ENCODE results near the gene GNAI3. TPM values are rescaled to one million over a fixed set of nuclear protein-coding genes. Genes with fewer than 3 reads are reported as not detected.

Gene GNAI3
- total and polyA plus RNA-seq, 2 of the 8 experiments (the other 6 are each of a cell fraction or from before 2014, with no cell fraction given), result 4.0 to 9.8 TPM

DNA sequence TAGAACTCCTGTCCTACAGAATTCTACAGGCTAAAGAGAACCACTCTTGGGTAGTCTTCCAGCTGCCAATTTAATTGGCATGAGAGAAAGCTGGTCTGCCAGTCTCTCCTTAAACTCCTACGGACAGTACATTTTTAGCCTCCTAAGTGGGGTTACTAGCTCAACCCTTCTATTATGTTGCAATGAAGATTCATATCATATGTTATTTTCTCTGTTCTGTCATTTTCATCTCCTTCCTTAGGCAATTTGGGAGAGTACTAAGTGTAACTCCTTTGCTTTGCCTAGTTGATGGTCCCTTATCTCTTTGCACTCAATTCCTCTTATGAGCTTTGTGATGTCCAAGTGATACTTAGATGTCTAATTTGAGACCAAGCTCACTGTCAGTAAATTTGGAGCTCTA is 57.0 kb downstream of the GNAI3 start:
- Histone ChIP-seq H3K79me1 (ENCODE audit: low read depth, low read length) (no peaks in the 10 kb centered on the region), H4K8ac (ENCODE audit: extremely low read depth, insufficient read depth, low read length) (no peak overlapping the region), H3K36me3 (ENCODE audit: control insufficient read depth in 2 of 4, insufficient read depth in 4 of 4, low read length in 3 of 4) (no peaks in the 10 kb centered on the region), H3K9ac (replicated peaks in 1 of 4; ENCODE audit: extremely low read depth in 1 of 4, low read depth in 3 of 4, low read length in 3 of 4) (no peak overlapping the region), H3K4me2 (ENCODE audit: insufficient read depth in 1 of 2, low read depth in 2 of 2, low read length in 2 of 2) (no peak overlapping the region), H2BK12ac (ENCODE audit: low read depth, low read length) (no peak overlapping the region), H2AFZ (ENCODE audit: low read length) (no peak overlapping the region), H2BK120ac (replicated peaks; ENCODE audit: low read depth, low read length) (no peak overlapping the region), H2BK15ac (ENCODE audit: low read length) (no peak overlapping the region), H3K23ac (ENCODE audit: insufficient read length) (no peak overlapping the region), H3K14ac (ENCODE audit: insufficient read length) (no peak overlapping the region), H3K4ac (replicated peaks; ENCODE audit: insufficient read length, low read depth, low read length) (no peak overlapping the region), H4K91ac (replicated peaks; ENCODE audit: insufficient read length, low read length) (no peak overlapping the region), H3K4me3 (ENCODE audit: extremely low read depth in 1 of 4, insufficient read depth in 2 of 4, low read depth in 3 of 4, low read length in 4 of 4) (no peak overlapping the region), H3K27ac (ENCODE audit: low read depth, low read length) (no peak overlapping the region), H3K9me3 (ENCODE audit: insufficient read depth in 2 of 2, low read depth in 1 of 2, low read length in 1 of 2) (no peaks in the 10 kb centered on the region), H3K56ac (replicated peaks; ENCODE audit: insufficient read length, low read depth, low read length) (no peak overlapping the region), H4K20me1 (replicated peaks in 1 of 2; ENCODE audit: control insufficient read depth in 1 of 2, insufficient read depth in 2 of 2, low read length in 2 of 2) (no peaks in the 10 kb centered on the region), H3K23me2 (ENCODE audit: low read depth, low read length) (no peaks in the 10 kb centered on the region), H3K79me2 (ENCODE audit: control insufficient read depth in 1 of 2, insufficient read depth in 2 of 2, low read length in 2 of 2) (no peaks in the 10 kb centered on the region), H3K27me3 (replicated peaks in 1 of 4; ENCODE audit: control insufficient read depth in 3 of 4, extremely low read depth in 1 of 4, insufficient read depth in 3 of 4, low read length in 3 of 4) (no peaks in the 10 kb centered on the region), H4K5ac (ENCODE audit: insufficient read length, low read depth, low read length) (no peak overlapping the region), H2BK5ac (ENCODE audit: low read depth, low read length) (no peak overlapping the region), H3K4me1 (replicated peaks in 1 of 4; ENCODE audit: control insufficient read depth in 3 of 4, insufficient read depth in 4 of 4, low read length in 3 of 4) (no peaks in the 10 kb centered on the region), H2AK5ac (ENCODE audit: low read depth, low read length) (no peak overlapping the region), H3K18ac (ENCODE audit: extremely low read depth, low read length) (no peak overlapping the region), H2BK20ac (ENCODE audit: low read length) (no peak overlapping the region)
- no peak for FAIRE-seq
- no peak for TF ChIP-seq GABPA (IDR thresholded peaks at IDR 0.05; ENCODE audit: borderline replicate concordance, insufficient read depth, low read length)
- TF ChIP-seq, protein P1, sequence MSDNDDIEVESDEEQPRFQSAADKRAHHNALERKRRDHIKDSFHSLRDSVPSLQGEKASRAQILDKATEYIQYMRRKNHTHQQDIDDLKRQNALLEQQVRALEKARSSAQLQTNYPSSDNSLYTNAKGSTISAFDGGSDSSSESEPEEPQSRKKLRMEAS (IDR thresholded peaks at IDR 0.05), result no peak
- no peak for TF ChIP-seq MAFK (IDR thresholded peaks at IDR 0.05; ENCODE audit: low read depth, low read length)
- no peak for TF ChIP-seq POLR2AphosphoS5 (IDR thresholded peaks at IDR 0.05; ENCODE audit: low read depth, low read length)
- no peak for TF ChIP-seq SIRT6 (IDR thresholded peaks at IDR 0.05; ENCODE audit: low read length)
- TF ChIP-seq CHD1 (IDR thresholded peaks at IDR 0.05; ENCODE audit: low read depth, low read length), result no peak
- TF ChIP-seq RNF2 (IDR thresholded peaks at IDR 0.05; ENCODE audit: borderline replicate concordance, low read depth, low read length, missing control alignments, poor library complexity, severe bottlenecking), result no peak
- no peak for TF ChIP-seq JUND (IDR thresholded peaks at IDR 0.05; ENCODE audit: low read length)
- no peak for DNase-seq (ENCODE audit: low read depth in 1 of 2, low spot score in 2 of 2)
- WGBS, 2 experiments (ENCODE audit: extremely low coverage in 1 of 2, insufficient coverage in 1 of 2, insufficient read length in 1 of 2, insufficient replicate concordance in 2 of 2, low coverage in 1 of 2, low lambda C conversion rate in 2 of 2, missing lambda C conversion rate in 1 of 2), result 94% methylated on average over 1 of the region's 1 CpG; no CpG with 5 or more reads in 1 of the 2 experiments
- ChIA-PET CTCF (ENCODE audit: partially characterized antibody) (interaction anchor here (0.8 to 2.3 kb wide), 8 partner anchors 10 to 207 kb away, joined by 3 to 7 read pairs (median 3); no protein-coding TSS in a partner anchor), POLR2A (ENCODE audit: partially characterized antibody) (interaction anchor here (0.6 to 1.7 kb wide), 5 partner anchors 9 to 59 kb away, joined by 3 to 5 read pairs (median 4); partner anchors contain the start of gene GNAI3)

Data from H1 (cell line).